HEK293 (cell line): ENCODE results near the gene HUS1B.

Experiments used
- FEZF1 ChIP-seq: fragments of 450-650 bp; formaldehyde crosslinking; IDR thresholded peaks from 2 replicates; pipeline ENCODE4 v1.5.1; 2016; ENCODE audit warnings: missing biosample characterization, missing genetic modification characterization
- HIC1 ChIP-seq: fragments of 450-650 bp; formaldehyde crosslinking; IDR thresholded peaks from 2 replicates; pipeline ENCODE4 v1.5.1; 2016; ENCODE audit warnings: missing biosample characterization, missing genetic modification characterization
- MZF1 ChIP-seq: fragments of 450-650 bp; formaldehyde crosslinking; IDR thresholded peaks from 2 replicates; pipeline ENCODE4 v1.5.1; 2017; ENCODE audit warnings: missing biosample characterization, missing genetic modification characterization, borderline replicate concordance
- PRDM10 ChIP-seq: fragments of 450-650 bp; formaldehyde crosslinking; IDR thresholded peaks from 2 replicates; pipeline ENCODE4 v1.5.1; 2016; ENCODE audit warnings: missing biosample characterization, missing genetic modification characterization
- PRDM4 ChIP-seq: fragments of 450-650 bp; formaldehyde crosslinking; IDR thresholded peaks from 2 replicates; pipeline ENCODE4 v1.5.1; 2017; ENCODE audit warnings: missing biosample characterization, missing genetic modification characterization
- PRDM6 ChIP-seq: fragments of 450-650 bp; formaldehyde crosslinking; IDR thresholded peaks from 2 replicates; pipeline ENCODE4 v1.5.1; 2017; ENCODE audit warnings: missing biosample characterization, missing genetic modification characterization
- REST ChIP-seq: fragments of 450-650 bp; formaldehyde crosslinking; IDR thresholded peaks from 2 replicates; pipeline ENCODE4 v1.5.1; 2016; ENCODE audit warnings: missing biosample characterization, missing genetic modification characterization
- YY1 ChIP-seq: fragments of 450-650 bp; formaldehyde crosslinking; IDR thresholded peaks from 2 replicates; pipeline ENCODE4 v1.5.1; 2018; ENCODE audit warnings: missing biosample characterization, missing genetic modification characterization
- ZBTB44 ChIP-seq: fragments of 450-650 bp; IDR thresholded peaks from 2 replicates; pipeline ENCODE4 v1.5.1; 2018; ENCODE audit warnings: missing biosample characterization, mild to moderate bottlenecking, missing genetic modification characterization
- ZNF138 ChIP-seq: fragments of 450-650 bp; formaldehyde crosslinking; IDR thresholded peaks from 2 replicates; pipeline ENCODE4 v1.5.1; 2016; ENCODE audit warnings: missing biosample characterization, missing genetic modification characterization, borderline replicate concordance
- ZNF157 ChIP-seq: fragments of 450-650 bp; formaldehyde crosslinking; IDR thresholded peaks from 2 replicates; pipeline ENCODE4 v1.5.1; 2016; ENCODE audit warnings: missing biosample characterization, missing genetic modification characterization
- ZNF23 ChIP-seq: fragments of 450-650 bp; formaldehyde crosslinking; IDR thresholded peaks from 2 replicates; pipeline ENCODE4 v1.5.1; 2016; ENCODE audit warnings: missing biosample characterization, missing genetic modification characterization, borderline replicate concordance
- ZNF280C ChIP-seq: fragments of 450-650 bp; formaldehyde crosslinking; IDR thresholded peaks from 2 replicates; pipeline ENCODE4 v1.5.1; 2016; ENCODE audit warnings: missing biosample characterization, missing genetic modification characterization
- ZNF302 ChIP-seq: fragments of 450-650 bp; formaldehyde crosslinking; IDR thresholded peaks from 2 replicates; pipeline ENCODE4 v1.5.1; 2016; ENCODE audit warnings: missing biosample characterization, missing genetic modification characterization, low read depth
- ZNF366 ChIP-seq: fragments of 450-650 bp; formaldehyde crosslinking; conservative IDR thresholded peaks from 2 replicates; pipeline ENCODE4 v1.5.1; 2016; ENCODE audit warnings: missing biosample characterization, missing genetic modification characterization
- ZNF394 ChIP-seq: fragments of 450-650 bp; formaldehyde crosslinking; IDR thresholded peaks from 2 replicates; pipeline ENCODE4 v1.5.1; 2016; ENCODE audit warnings: missing biosample characterization, missing genetic modification characterization, mild to moderate bottlenecking, moderate library complexity, borderline replicate concordance
- ZNF549 ChIP-seq: fragments of 450-650 bp; IDR thresholded peaks from 2 replicates; pipeline ENCODE4 v1.5.1; 2018; ENCODE audit warnings: missing biosample characterization, missing genetic modification characterization, mild to moderate bottlenecking, inconsistent platforms, moderate library complexity
- ZNF561 ChIP-seq: fragments of 450-650 bp; IDR thresholded peaks from 2 replicates; pipeline ENCODE4 v1.5.1; 2018; ENCODE audit warnings: missing biosample characterization, missing genetic modification characterization, borderline replicate concordance
- ZNF654 ChIP-seq: fragments of 450-650 bp; formaldehyde crosslinking; IDR thresholded peaks from 2 replicates; pipeline ENCODE4 v1.5.1; 2016; ENCODE audit warnings: low read depth, missing biosample characterization, missing genetic modification characterization
- ZNF843 ChIP-seq: fragments of 450-650 bp; formaldehyde crosslinking; IDR thresholded peaks from 2 replicates; pipeline ENCODE4 v1.5.1; 2016; ENCODE audit warnings: missing biosample characterization, missing genetic modification characterization

Gene HUS1B

GRCh38 chr6:686497-686896, 29.6 kb upstream of the HUS1B start (continued):
- TF ChIP-seq HIC1 (tag by site-specific recombination) (no peak), ZNF654 (tag by site-specific recombination) (peak; percentile 61), ZNF157 (tag by site-specific recombination) (no peak), ZNF394 (tag by site-specific recombination) (no peak), REST (no peak), ZBTB44 (tag by site-specific recombination) (peak; percentile 65; the same call in 1 of the 2 replicates), ZNF302 (tag by site-specific recombination) (no peak), ZNF138 (tag by site-specific recombination) (no peak), ZNF366 (tag by site-specific recombination) (peak; percentile 51), ZNF843 (tag by site-specific recombination) (peak; percentile 86), PRDM10 (tag by site-specific recombination) (no peak), ZNF23 (tag by site-specific recombination) (no peak), ZNF561 (tag by site-specific recombination) (peak; percentile 79; the same call in 1 of the 2 replicates), MZF1 (tag by site-specific recombination) (peak; percentile 78; the same call in 1 of the 2 replicates), FEZF1 (tag by site-specific recombination) (peak; percentile 81), YY1 (tag by site-specific recombination) (no peak), PRDM4 (tag by site-specific recombination) (peak; percentile 39; the same call in 1 of the 2 replicates), ZNF280C (no peak), PRDM6 (tag by site-specific recombination) (peak; percentile 85), ZNF549 (tag by site-specific recombination) (no peak; the same call in 1 of the 2 replicates)
